HG03354 (cell line): Measurements from ENCODE around the gene C1S.
A peak's percentile ranks its signal among the peaks of the same experiment; 100 is the strongest.
"Not testable (repeated sequence)": the region's sequence is repeated elsewhere in the genome, so short reads cannot be mapped to it uniquely, and the experiment has no call there.

Source experiments
- ATAC-seq: cut with Tn5 transposase; IDR thresholded peaks from one replicate; pipeline ENCODE4 v1.9.1; 2021; ENCODE audit warnings: mild to moderate bottlenecking; ENCODE audit not compliant: unreplicated experiment, poor library complexity, severe bottlenecking

Gene C1S

GRCh38 chr12:7060353-7060954, at the start of gene C1S:
TSS of gene C1S (plus strand) at chr12:7060718. CDS start at chr12:7061913, 1,195 bp downstream.
- ATAC-seq: no peak

- ATAC-seq: not testable (repeated sequence)
Observed at GRCh38 chr12:7011398-7011797, 49.1 kb upstream of the C1S start.

GRCh38 chr12:7012024-7012607, 48.4 kb upstream of the C1S start:
- no peak for ATAC-seq

- no peak for ATAC-seq
Observed at GRCh38 chr12:7013101-7013500, 47.4 kb upstream of the C1S start.

- no peak for ATAC-seq
Observed at GRCh38 chr12:7015555-7016370, 44.8 kb upstream of the C1S start.

- ATAC-seq: no peak
Observed at GRCh38 chr12:7016958-7017571, 43.5 kb upstream of the C1S start.

- ATAC-seq: peak; percentile 30
Observed at GRCh38 chr12:7017870-7018349, 42.6 kb upstream of the C1S start.

GRCh38 chr12:7018350-7019042, 42.0 kb upstream of the C1S start, which contains the start of gene LPCAT3:
TSS of gene LPCAT3 (minus strand) at chr12:7018476. CDS start at chr12:7018424, 52 bp downstream.
- peak; percentile 94 for ATAC-seq

- no peak for ATAC-seq
Observed at GRCh38 chr12:7019043-7019569, 41.4 kb upstream of the C1S start.

- no peak for ATAC-seq
Observed at GRCh38 chr12:7021956-7022355, 38.6 kb upstream of the C1S start.

GRCh38 chr12:7023114-7023513, 37.4 kb upstream of the C1S start:
- no peak for ATAC-seq

GRCh38 chr12:7026854-7027253, 33.7 kb upstream of the C1S start:
- ATAC-seq: no peak

- no peak for ATAC-seq
Observed at GRCh38 chr12:7031306-7031705, 29.2 kb upstream of the C1S start.

- ATAC-seq: no peak
Observed at GRCh38 chr12:7032990-7033389, 27.5 kb upstream of the C1S start.

GRCh38 chr12:7034464-7034863, 26.1 kb upstream of the C1S start:
- ATAC-seq: no peak

- no peak for ATAC-seq
Observed at GRCh38 chr12:7035463-7035862, 25.1 kb upstream of the C1S start.

- not testable (repeated sequence) for ATAC-seq
Observed at GRCh38 chr12:7037411-7037810, 23.1 kb upstream of the C1S start.

GRCh38 chr12:7038591-7038990, 21.9 kb upstream of the C1S start:
- no peak for ATAC-seq

GRCh38 chr12:7039403-7039802, 21.1 kb upstream of the C1S start:
- no peak for ATAC-seq
